ENCODE data around the gene LRRIQ1. TPM values are rescaled to one million over a fixed set of nuclear protein-coding genes. Genes with fewer than 3 reads are reported as not detected.

LRRIQ1 gene, protein sequence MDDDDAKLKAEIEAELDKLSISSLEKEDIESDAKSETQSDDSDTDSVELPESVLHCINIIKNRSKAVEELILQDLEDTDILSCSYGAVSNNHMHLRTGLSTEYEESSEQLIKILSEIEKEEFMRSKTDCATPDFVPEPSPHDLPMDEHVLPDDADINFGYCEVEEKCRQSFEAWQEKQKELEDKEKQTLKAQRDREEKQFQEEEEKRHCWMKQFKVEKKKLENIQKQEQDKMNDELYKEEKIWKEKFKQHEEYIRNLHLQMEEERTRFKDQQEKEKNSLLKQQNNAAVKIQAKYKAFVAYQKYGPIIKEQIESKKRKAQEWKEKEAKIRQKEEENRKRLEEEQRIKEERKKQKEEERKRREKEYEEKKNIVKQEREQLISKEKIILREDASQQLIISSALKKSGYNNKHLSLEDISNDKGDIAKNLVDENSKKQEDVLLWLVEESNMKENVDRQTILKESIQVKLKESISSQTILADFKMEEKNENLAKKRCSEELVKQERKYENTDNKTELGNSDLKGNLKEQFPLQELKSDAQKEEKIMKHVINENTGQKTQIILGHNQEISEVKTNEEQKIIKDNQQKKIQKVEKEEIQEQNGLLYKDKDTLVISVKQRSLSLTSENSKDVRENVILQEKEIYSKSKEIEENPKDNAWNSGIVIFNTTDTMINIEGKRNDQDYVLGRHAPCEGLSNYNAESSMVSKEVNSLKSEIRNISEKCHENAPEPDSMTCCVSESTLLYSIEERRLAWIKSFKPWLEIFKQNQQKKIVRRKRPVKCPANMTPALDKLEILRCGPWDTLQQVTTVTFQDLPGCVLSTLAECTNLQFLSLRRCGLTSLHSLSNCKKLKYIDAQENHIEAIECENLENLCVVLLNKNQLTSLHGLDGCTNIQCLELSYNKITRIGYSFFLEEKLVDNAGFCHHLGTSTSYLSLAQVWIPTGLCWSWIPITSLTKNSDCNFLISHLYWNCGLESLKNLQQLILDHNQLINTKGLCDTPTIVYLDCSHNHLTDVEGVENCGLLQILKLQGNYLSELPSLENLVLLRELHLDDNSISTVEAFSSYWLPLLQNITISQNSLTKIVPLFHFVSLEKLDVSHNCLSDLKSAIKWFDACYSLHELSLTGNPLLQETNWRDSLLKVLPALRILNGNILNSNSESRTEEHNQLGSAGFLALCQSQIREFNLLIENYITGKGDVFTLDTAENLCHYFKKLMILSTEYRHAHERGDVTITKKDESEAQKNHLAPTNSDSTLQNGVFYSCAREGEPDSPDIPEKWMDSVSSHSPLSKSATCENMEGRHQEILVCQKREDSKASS (N-terminal part only)
- total RNA-seq = not detected in 2 replicates
- long read RNA-seq = 0 reads

DNA sequence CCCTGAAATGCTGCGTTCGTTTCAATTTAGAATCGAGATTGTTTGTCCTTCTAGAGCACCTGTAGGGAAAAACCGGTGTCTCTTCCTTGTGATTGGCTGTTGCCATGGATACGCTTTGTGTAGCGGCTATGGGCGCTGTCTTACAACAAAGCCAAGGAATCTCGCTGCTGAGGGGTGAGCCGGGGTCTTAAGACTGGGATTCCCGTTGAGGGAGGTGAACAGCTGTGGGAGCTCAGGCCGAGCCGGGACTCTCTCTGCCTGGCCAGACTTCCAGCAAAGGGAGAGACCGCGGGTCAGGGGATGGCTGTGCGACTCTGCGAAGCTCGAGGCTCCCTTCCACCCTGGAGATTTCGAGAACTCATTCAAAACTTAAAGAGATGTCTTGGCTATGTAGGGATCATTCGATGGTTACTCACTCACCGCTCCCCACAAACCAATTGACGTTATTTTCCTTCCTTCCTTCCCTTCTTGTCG lies at the start of gene LRRIQ1, which contains the start of gene TSPAN19:
Gene LRRIQ1 (plus strand): TSS at position 118 of the 474 bp plus-strand sequence. CDS start 1,826 bp downstream, outside the sequence.
Gene TSPAN19 (minus strand): TSS at position 44 of the 474 bp plus-strand sequence. CDS start 6,331 bp downstream, outside the sequence.
- no peak for DNase-seq (ENCODE audit: extremely low spot score, unreplicated experiment)
- H3K27ac Mint-ChIP-seq (ENCODE audit: unreplicated experiment) = no peak within 1 kb of the TSS
- H3K4me3 Mint-ChIP-seq (ENCODE audit: unreplicated experiment) = peak within 1 kb of the TSS; percentile 76
- no peaks in the 10 kb centered on the region for H3K36me3 Mint-ChIP-seq (ENCODE audit: unreplicated experiment)
- H3K9me3 Mint-ChIP-seq (ENCODE audit: unreplicated experiment) = no peaks in the 10 kb centered on the region
- H3K4me1 Mint-ChIP-seq (ENCODE audit: unreplicated experiment) = peaks cover 6% of the 10 kb centered on the region
- TF ChIP-seq, protein P1, sequence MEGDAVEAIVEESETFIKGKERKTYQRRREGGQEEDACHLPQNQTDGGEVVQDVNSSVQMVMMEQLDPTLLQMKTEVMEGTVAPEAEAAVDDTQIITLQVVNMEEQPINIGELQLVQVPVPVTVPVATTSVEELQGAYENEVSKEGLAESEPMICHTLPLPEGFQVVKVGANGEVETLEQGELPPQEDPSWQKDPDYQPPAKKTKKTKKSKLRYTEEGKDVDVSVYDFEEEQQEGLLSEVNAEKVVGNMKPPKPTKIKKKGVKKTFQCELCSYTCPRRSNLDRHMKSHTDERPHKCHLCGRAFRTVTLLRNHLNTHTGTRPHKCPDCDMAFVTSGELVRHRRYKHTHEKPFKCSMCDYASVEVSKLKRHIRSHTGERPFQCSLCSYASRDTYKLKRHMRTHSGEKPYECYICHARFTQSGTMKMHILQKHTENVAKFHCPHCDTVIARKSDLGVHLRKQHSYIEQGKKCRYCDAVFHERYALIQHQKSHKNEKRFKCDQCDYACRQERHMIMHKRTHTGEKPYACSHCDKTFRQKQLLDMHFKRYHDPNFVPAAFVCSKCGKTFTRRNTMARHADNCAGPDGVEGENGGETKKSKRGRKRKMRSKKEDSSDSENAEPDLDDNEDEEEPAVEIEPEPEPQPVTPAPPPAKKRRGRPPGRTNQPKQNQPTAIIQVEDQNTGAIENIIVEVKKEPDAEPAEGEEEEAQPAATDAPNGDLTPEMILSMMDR (IDR thresholded peaks at IDR 0.05) = no peak
- H3K27me3 Mint-ChIP-seq (ENCODE audit: unreplicated experiment) = peaks cover 56% of the 10 kb centered on the region

DNA sequence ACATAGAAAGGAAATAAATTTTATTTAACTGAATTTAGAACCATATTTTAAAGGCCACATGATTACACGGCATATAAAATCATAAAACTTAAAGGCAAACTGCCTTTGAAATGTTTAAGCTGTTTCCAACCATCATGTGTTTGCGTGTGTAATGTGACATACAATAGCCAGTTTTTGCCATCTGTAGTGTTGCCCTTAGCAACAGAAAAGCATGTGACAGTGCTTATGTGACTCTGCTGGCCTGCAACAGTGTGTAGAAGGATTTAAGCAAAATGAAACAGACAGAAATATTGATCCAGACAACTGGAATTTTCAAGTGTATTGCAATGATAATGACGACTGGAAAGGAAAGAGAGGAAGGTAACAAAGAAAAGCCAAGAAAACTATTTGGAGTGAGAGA lies 49.6 kb upstream of the LRRIQ1 start:
- no peak overlapping the region for H3K27ac Mint-ChIP-seq (ENCODE audit: unreplicated experiment)
- H3K36me3 Mint-ChIP-seq (ENCODE audit: unreplicated experiment) = no peaks in the 10 kb centered on the region
- TF ChIP-seq, protein P1 (IDR thresholded peaks at IDR 0.05) = no peak
- H3K4me1 Mint-ChIP-seq (ENCODE audit: unreplicated experiment) = no peaks in the 10 kb centered on the region
- H3K9me3 Mint-ChIP-seq (ENCODE audit: unreplicated experiment) = no peaks in the 10 kb centered on the region
- DNase-seq (ENCODE audit: extremely low spot score, unreplicated experiment) = no peak
- H3K4me3 Mint-ChIP-seq (ENCODE audit: unreplicated experiment) = no peak overlapping the region
- H3K27me3 Mint-ChIP-seq (ENCODE audit: unreplicated experiment) = peaks cover 9% of the 10 kb centered on the region

DNA sequence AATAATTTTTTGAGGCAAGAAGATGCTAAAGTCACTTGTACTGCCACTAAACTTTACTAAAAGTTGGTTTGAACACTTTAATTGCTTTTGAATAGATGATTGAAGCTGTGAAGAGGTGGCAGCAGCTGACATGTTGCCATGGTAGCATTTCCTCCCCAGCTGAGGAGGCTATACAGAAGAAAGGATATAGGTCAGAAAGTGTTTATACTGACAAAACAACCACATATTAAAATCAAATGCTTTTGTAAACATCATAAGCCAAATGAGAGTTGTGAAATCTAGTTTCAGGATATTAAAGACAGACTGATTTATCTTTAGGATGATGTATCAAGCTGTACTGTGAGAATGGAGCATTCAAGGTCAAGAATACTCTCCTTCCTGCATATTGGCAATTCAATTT lies 41.7 kb upstream of the LRRIQ1 start:
- Mint-ChIP-seq H3K4me3 (ENCODE audit: unreplicated experiment) (no peak overlapping the region), H3K36me3 (ENCODE audit: unreplicated experiment) (no peaks in the 10 kb centered on the region), H3K9me3 (ENCODE audit: unreplicated experiment) (no peaks in the 10 kb centered on the region), H3K27me3 (ENCODE audit: unreplicated experiment) (no peaks in the 10 kb centered on the region), H3K27ac (ENCODE audit: unreplicated experiment) (no peak overlapping the region), H3K4me1 (ENCODE audit: unreplicated experiment) (no peaks in the 10 kb centered on the region)
- TF ChIP-seq, protein P1 (IDR thresholded peaks at IDR 0.05) = no peak
- DNase-seq (ENCODE audit: extremely low spot score, unreplicated experiment) = no peak

DNA sequence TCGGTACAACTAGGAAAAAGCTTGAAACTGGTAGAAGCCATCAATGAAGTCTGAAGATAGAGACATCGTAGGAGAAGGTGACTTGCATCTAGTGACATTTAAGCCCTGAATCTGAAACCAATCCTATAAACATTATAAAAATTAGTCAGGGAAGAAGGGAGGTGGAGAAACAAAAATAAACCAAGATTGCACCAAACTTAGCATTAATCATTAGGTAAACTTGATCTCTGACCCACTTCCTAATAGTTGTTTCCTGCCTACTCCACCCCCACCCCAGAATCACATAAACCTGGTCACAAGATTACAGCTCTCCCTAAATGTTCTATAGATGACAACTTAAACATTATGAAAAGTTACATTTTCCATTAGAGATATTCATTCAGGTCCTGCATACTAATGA lies 40.5 kb upstream of the LRRIQ1 start:
- TF ChIP-seq, protein P1 (IDR thresholded peaks at IDR 0.05) = no peak
- H3K4me3 Mint-ChIP-seq (ENCODE audit: unreplicated experiment) = no peak overlapping the region
- no peaks in the 10 kb centered on the region for H3K9me3 Mint-ChIP-seq (ENCODE audit: unreplicated experiment)
- H3K4me1 Mint-ChIP-seq (ENCODE audit: unreplicated experiment) = no peaks in the 10 kb centered on the region
- H3K27me3 Mint-ChIP-seq (ENCODE audit: unreplicated experiment) = no peaks in the 10 kb centered on the region
- H3K27ac Mint-ChIP-seq (ENCODE audit: unreplicated experiment) = no peak overlapping the region
- DNase-seq (ENCODE audit: extremely low spot score, unreplicated experiment) = no peak
- H3K36me3 Mint-ChIP-seq (ENCODE audit: unreplicated experiment) = no peaks in the 10 kb centered on the region
